K562 (cell line): ENCODE measurements around the gene LXN. TPM values are rescaled to one million over a fixed set of nuclear protein-coding genes. Genes with fewer than 3 reads are reported as not detected.

ENCODE experiments used
- DEAF1 ChIP-seq: fragments of 450-650 bp; formaldehyde crosslinking; IDR thresholded peaks from 2 replicates; pipeline ENCODE4 v1.4.0; 2020; ENCODE audit warnings: mild to moderate bottlenecking, moderate library complexity
- ELF1 ChIP-seq: fragments of 200-800 bp; sonication (Bioruptor generic); IDR thresholded peaks from 2 replicates; pipeline ENCODE4 v1.6.1; 2016; ENCODE audit warnings: missing genetic modification characterization, missing compliant biosample characterization
- HDAC3 ChIP-seq: fragments of 450-650 bp; IDR thresholded peaks from 2 replicates; pipeline ENCODE4 v1.6.1; 2018; ENCODE audit warnings: borderline replicate concordance, mild to moderate bottlenecking, moderate library complexity; ENCODE audit not compliant: partially characterized antibody
- HDAC8 ChIP-seq: fragments of 450-650 bp; IDR thresholded peaks from 2 replicates; pipeline ENCODE4 v1.6.1; 2016; ENCODE audit warnings: mild to moderate bottlenecking, missing genetic modification characterization, moderate library complexity, missing compliant biosample characterization
- JUN ChIP-seq, 2 experiments: sonication (generic) in 1 of 2; formaldehyde crosslinking in 1 of 2; IDR thresholded peaks; 2 replicates each; pipeline versions ENCODE4 v1.6.1 to v1.8.0; 2012 to 2022; ENCODE audit warnings: borderline replicate concordance in 2 of 2, mild to moderate bottlenecking in 2 of 2, improper control_type of control experiment in 1 of 2, low read depth in 1 of 2, low read length in 1 of 2, missing genetic modification reagents in 1 of 2
- JUND ChIP-seq, 2 experiments: IDR thresholded peaks; 2 replicates in 1 of 2; 3 replicates in 1 of 2; pipeline ENCODE4 v1.6.1; 2011; ENCODE audit warnings: borderline replicate concordance in 2 of 2, low read depth in 2 of 2, low read length in 2 of 2, improper control_type of control experiment in 1 of 2, missing biosample characterization in 1 of 2, missing genetic modification characterization in 1 of 2, missing genetic modification reagents in 1 of 2
- KAT8 ChIP-seq: fragments of 450-650 bp; IDR thresholded peaks from 2 replicates; pipeline ENCODE4 v1.6.1; 2016; ENCODE audit warnings: low read depth, mild to moderate bottlenecking
- POLR3G ChIP-seq: IDR thresholded peaks from 2 replicates; pipeline ENCODE4 v1.6.1; 2011; ENCODE audit not compliant: insufficient read length, insufficient replicate concordance; ENCODE audit errors: extremely low read depth
- POU5F1 ChIP-seq: fragments of 150-350 bp; IDR thresholded peaks from 2 replicates; pipeline ENCODE4 v1.6.1; 2014; ENCODE audit warnings: borderline replicate concordance, low read length, low read depth, mild to moderate bottlenecking; ENCODE audit not compliant: partially characterized antibody
- RUNX1 ChIP-seq: sonication (generic); IDR thresholded peaks from 2 replicates; pipeline ENCODE4 v1.6.1; 2016; ENCODE audit warnings: antibody characterized with exemption, low read depth
- SIX5 ChIP-seq, 2 experiments: IDR thresholded peaks; 2 replicates each; pipeline ENCODE4 v1.6.1; 2011; ENCODE audit warnings: low read length in 2 of 2, borderline replicate concordance in 1 of 2, low read depth in 1 of 2, mild to moderate bottlenecking in 1 of 2, moderate library complexity in 1 of 2; ENCODE audit not compliant: insufficient read depth in 1 of 2
- SMARCA5 ChIP-seq: fragments of 450-650 bp; IDR thresholded peaks from 2 replicates; pipeline ENCODE4 v1.6.1; 2016
- STAG1 ChIP-seq: sonication (generic); formaldehyde crosslinking; IDR thresholded peaks from 2 replicates; pipeline ENCODE4 v1.5.0; 2020; ENCODE audit warnings: missing genetic modification reagents, borderline replicate concordance
- TRIM24 ChIP-seq, 2 experiments: fragments of 450-650 bp; IDR thresholded peaks; 2 replicates each; pipeline ENCODE4 v1.6.1; 2016
- ZBTB43 ChIP-seq: sonication (generic); formaldehyde crosslinking; IDR thresholded peaks from 2 replicates; pipeline ENCODE4 v1.8.0; 2023; ENCODE audit warnings: mild to moderate bottlenecking, missing genetic modification reagents
- ZNF121 ChIP-seq: sonication (generic); formaldehyde crosslinking; conservative IDR thresholded peaks from 2 replicates; pipeline ENCODE4 v1.8.0; 2022; ENCODE audit warnings: missing genetic modification reagents
- polyA plus RNA-seq, 8 experiments: library from polyadenylated mRNA; depleted of rRNA in 4 of 8; stranded (reverse) in 5 of 8; unstranded in 3 of 8; fragments of >200 nt; fragmentation: Nextera tagmentation in 2 of 8; fragmentation: Illumina TruSeq in 1 of 8; extraction: Ambion mirVana in 2 of 8; extraction: Trizol in 1 of 8; gene quantifications; 2 replicates each; pipeline versions ENCODE4 v1.2.1 to v1.2.3, GENCODE V29; 2011 to 2014; ENCODE audit warnings: inconsistent platforms in 1 of 8, missing spikeins in 1 of 8
- total RNA-seq, 7 experiments: library from RNA; depleted of rRNA in 6 of 7; stranded (reverse); fragments of >200 nt in 6 of 7; fragmentation: Illumina TruSeq in 2 of 7; extraction: Trizol in 2 of 7; gene quantifications; 2 replicates each; pipeline versions ENCODE4 v1.2.1 to v1.2.3, GENCODE V29; 2011 to 2021; ENCODE audit warnings: low replicate concordance in 1 of 7

Gene LXN
- total and polyA plus RNA-seq, 9 of the 15 experiments (the other 6 are each of a cell fraction or from before 2014, with no cell fraction given), result 0.08 to 0.13 TPM; not detected in 7

GRCh38 chr3:158644345-158644908, 28.0 kb downstream of the LXN start, which contains the start of gene GFM1 (continued):
- TF ChIP-seq JUN (IDR thresholded peaks at IDR 0.05; ENCODE audit: borderline replicate concordance, low read depth, low read length) (peak; percentile 62; the same call in 1 of the 2 replicates), JUN (CRISPR knock-in tag; IDR thresholded peaks at IDR 0.05; ENCODE audit: borderline replicate concordance) (no peak), POU5F1 (no peak), POLR3G (no peak), DEAF1 (CRISPR knock-in tag) (no peak), RUNX1 (no peak), ZNF121 (CRISPR knock-in tag) (no peak), HDAC8 (no peak), STAG1 (CRISPR knock-in tag) (no peak), SIX5 (IDR thresholded peaks at IDR 0.05; ENCODE audit: borderline replicate concordance in 1 of 2, insufficient read depth in 1 of 2, low read depth in 1 of 2, low read length in 2 of 2) (peak; percentile 41; a peak in 2 of 4 replicates), ZBTB43 (CRISPR knock-in tag) (no peak), KAT8 (no peak), ELF1 (peak; percentile 89), HDAC3 (no peak), TRIM24 (IDR thresholded peaks at IDR 0.05) (peak in 1 of 2 experiments; percentile 78; a peak in 2 of 4 replicates), JUND (IDR thresholded peaks at IDR 0.05; ENCODE audit: borderline replicate concordance, low read depth, low read length) (peak; percentile 73), JUND (tag; IDR thresholded peaks at IDR 0.05; ENCODE audit: borderline replicate concordance, low read depth, low read length) (no peak; the same call in 2 of the 3 replicates), SMARCA5 (no peak)
